ENCODE results near the gene KLF2. TPM values are rescaled to one million over a fixed set of nuclear protein-coding genes. Genes with fewer than 3 reads are reported as not detected.
A peak's percentile ranks its signal among the peaks of the same experiment; 100 is the strongest.

KLF2 gene
- total RNA-seq, 2 experiments from 2014 or later = 0.94 to 1.0 TPM

GRCh38 chr19:16330806-16331690 is 6.4 kb downstream of the KLF2 start:
- Mint-ChIP-seq H3K27ac (no peak overlapping the region), H3K4me1 (ENCODE audit: low read depth) (peaks cover 55% of the 10 kb centered on the region), H3K36me3 (ENCODE audit: low read depth) (no peaks in the 10 kb centered on the region), H3K4me3 (no peak overlapping the region), H3K27me3 (peaks cover 12% of the 10 kb centered on the region), H3K9me3 (no peaks in the 10 kb centered on the region)
- TF ChIP-seq CTCF (IDR thresholded peaks at IDR 0.05) = no peak
- intact Hi-C loops (cut with micrococcal nuclease) = loop anchor here (10.0 kb wide), 1 partner anchor 256 kb away; the partner anchor contains the start of gene TPM4
- POLR2A ChIA-PET = interaction anchor here (1.0 to 4.4 kb wide), 5 partner anchors 8 to 43 kb away, joined by 3 to 26 read pairs (median 12); no protein-coding TSS in a partner anchor
- peak; percentile 37 for DNase-seq
- no peak for ATAC-seq
- CTCF ChIA-PET = interaction anchor here (0.6 to 2.5 kb wide), 10 partner anchors 8 to 111 kb away, joined by 3 to 9 read pairs (median 6); no protein-coding TSS in a partner anchor

GRCh38 chr19:16333001-16333586 is 8.5 kb downstream of the KLF2 start:
- Mint-ChIP-seq H3K9me3 (no peaks in the 10 kb centered on the region), H3K4me1 (ENCODE audit: low read depth) (peaks cover 53% of the 10 kb centered on the region), H3K36me3 (ENCODE audit: low read depth) (no peaks in the 10 kb centered on the region), H3K27ac (no peak overlapping the region), H3K4me3 (no peak overlapping the region), H3K27me3 (peaks cover 8% of the 10 kb centered on the region)
- intact Hi-C loops (cut with micrococcal nuclease) = loop anchor here (10.0 kb wide), 1 partner anchor 258 kb away; the partner anchor contains the start of gene TPM4
- ChIA-PET CTCF (no interaction called here), POLR2A (interaction anchor here (0.6 to 2.2 kb wide), 3 partner anchors 33 to 276 kb away, joined by 3 to 5 read pairs (median 3); no protein-coding TSS in a partner anchor)
- TF ChIP-seq CTCF (IDR thresholded peaks at IDR 0.05) = no peak
- DNase-seq (no peak), ATAC-seq (no peak)

- Mint-ChIP-seq H3K9me3 (no peaks in the 10 kb centered on the region), H3K27me3 (peaks cover 6% of the 10 kb centered on the region), H3K36me3 (ENCODE audit: low read depth) (no peaks in the 10 kb centered on the region), H3K27ac (no peak overlapping the region), H3K4me1 (ENCODE audit: low read depth) (peaks cover 52% of the 10 kb centered on the region), H3K4me3 (no peak overlapping the region)
- no peak for TF ChIP-seq CTCF (IDR thresholded peaks at IDR 0.05)
- ChIA-PET POLR2A (interaction anchor here (2.2 kb wide), 1 partner anchor 37 kb away, joined by 5 read pairs; no protein-coding TSS in a partner anchor), CTCF (no interaction called here)
- ATAC-seq (no peak), DNase-seq (no peak)
- intact Hi-C loops (cut with micrococcal nuclease) = loop anchor here (10.0 kb wide), 1 partner anchor 260 kb away; the partner anchor contains the start of gene TPM4
Observed at GRCh38 chr19:16334411-16334810, 9.8 kb downstream of the KLF2 start.

GRCh38 chr19:16335226-16335625 is 10.6 kb downstream of the KLF2 start:
- TF ChIP-seq CTCF (IDR thresholded peaks at IDR 0.05) = no peak
- no peak overlapping the region for H3K27ac Mint-ChIP-seq
- peaks cover 6% of the 10 kb centered on the region for H3K27me3 Mint-ChIP-seq
- ChIA-PET POLR2A (interaction anchor here (0.7 to 2.2 kb wide), 3 partner anchors 31 to 496 kb away, joined by 3 to 6 read pairs (median 5); no protein-coding TSS in a partner anchor), CTCF (no interaction called here)
- no peak for DNase-seq
- ATAC-seq = no peak
- H3K36me3 Mint-ChIP-seq (ENCODE audit: low read depth) = no peaks in the 10 kb centered on the region
- no peaks in the 10 kb centered on the region for H3K9me3 Mint-ChIP-seq
- intact Hi-C loops (cut with micrococcal nuclease) = loop anchor here (10.0 kb wide), 1 partner anchor 260 kb away; the partner anchor contains the start of gene TPM4
- H3K4me3 Mint-ChIP-seq = no peak overlapping the region
- H3K4me1 Mint-ChIP-seq (ENCODE audit: low read depth) = peaks cover 50% of the 10 kb centered on the region
